ENCODE data around the gene KRTAP20-2.

DNA sequence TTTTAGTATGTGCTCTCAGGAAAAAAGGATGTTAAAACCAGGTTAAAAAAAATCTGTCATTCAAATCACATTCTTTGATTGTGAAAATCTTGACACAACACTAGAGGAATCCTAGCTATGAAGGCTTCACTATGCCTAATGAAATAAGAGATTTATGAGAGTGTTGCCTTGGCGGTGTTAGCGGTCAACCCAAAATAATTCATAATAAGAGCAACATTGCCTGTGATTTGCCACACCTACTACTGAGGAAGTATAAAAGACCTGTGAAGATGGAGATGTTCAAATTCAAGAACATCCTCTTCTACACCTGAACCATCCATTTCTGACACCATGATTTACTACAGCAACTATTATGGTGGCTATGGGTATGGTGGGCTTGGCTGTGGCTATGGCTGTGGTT is 18.9 kb upstream of the KRTAP20-2 start, which contains the start of gene KRTAP20-1:
- TF ChIP-seq, protein P1, sequence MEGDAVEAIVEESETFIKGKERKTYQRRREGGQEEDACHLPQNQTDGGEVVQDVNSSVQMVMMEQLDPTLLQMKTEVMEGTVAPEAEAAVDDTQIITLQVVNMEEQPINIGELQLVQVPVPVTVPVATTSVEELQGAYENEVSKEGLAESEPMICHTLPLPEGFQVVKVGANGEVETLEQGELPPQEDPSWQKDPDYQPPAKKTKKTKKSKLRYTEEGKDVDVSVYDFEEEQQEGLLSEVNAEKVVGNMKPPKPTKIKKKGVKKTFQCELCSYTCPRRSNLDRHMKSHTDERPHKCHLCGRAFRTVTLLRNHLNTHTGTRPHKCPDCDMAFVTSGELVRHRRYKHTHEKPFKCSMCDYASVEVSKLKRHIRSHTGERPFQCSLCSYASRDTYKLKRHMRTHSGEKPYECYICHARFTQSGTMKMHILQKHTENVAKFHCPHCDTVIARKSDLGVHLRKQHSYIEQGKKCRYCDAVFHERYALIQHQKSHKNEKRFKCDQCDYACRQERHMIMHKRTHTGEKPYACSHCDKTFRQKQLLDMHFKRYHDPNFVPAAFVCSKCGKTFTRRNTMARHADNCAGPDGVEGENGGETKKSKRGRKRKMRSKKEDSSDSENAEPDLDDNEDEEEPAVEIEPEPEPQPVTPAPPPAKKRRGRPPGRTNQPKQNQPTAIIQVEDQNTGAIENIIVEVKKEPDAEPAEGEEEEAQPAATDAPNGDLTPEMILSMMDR (conservative IDR thresholded peaks at IDR 0.05 in 1 of 2, IDR thresholded peaks at IDR 0.05 in 1 of 2; ENCODE audit: low read depth in 1 of 2, low read length in 2 of 2), result no peak
- no peak for TF ChIP-seq EZH2 (IDR thresholded peaks at IDR 0.05; ENCODE audit: low read length, missing control alignments)

Data from fibroblast of lung (primary cell).